ENCODE data around the gene STKLD1.
"Not testable (repeated sequence)": the region's sequence is repeated elsewhere in the genome, so short reads cannot be mapped to it uniquely, and the experiment has no call there.

STKLD1 gene

GRCh38 chr9:133366435-133366834 is 9.7 kb upstream of the STKLD1 start:
- ATAC-seq, result no peak

DNA sequence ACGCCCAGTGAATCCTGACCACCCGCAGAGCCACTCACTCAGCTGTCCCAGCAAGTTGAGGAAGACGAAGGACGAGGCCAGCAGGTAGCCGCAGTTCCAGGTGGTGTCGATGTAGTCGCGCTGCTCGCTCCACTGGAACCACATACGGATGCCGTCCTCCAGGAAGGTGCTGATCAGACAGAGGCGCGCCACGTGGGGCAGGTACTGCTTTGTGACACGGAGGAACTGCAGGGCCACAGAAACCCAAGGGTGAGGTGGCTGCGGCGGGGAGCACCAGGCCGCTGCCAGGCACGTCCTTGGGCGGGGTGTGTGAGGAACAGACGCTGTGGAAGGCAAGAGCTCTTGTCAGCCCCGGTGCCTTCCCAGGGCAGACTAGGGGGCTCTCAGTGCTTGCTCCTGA is 8.9 kb upstream of the STKLD1 start:
- ATAC-seq, result no peak

- no peak for ATAC-seq
Measured at GRCh38 chr9:133367778-133368177, 8.4 kb upstream of the STKLD1 start.

DNA sequence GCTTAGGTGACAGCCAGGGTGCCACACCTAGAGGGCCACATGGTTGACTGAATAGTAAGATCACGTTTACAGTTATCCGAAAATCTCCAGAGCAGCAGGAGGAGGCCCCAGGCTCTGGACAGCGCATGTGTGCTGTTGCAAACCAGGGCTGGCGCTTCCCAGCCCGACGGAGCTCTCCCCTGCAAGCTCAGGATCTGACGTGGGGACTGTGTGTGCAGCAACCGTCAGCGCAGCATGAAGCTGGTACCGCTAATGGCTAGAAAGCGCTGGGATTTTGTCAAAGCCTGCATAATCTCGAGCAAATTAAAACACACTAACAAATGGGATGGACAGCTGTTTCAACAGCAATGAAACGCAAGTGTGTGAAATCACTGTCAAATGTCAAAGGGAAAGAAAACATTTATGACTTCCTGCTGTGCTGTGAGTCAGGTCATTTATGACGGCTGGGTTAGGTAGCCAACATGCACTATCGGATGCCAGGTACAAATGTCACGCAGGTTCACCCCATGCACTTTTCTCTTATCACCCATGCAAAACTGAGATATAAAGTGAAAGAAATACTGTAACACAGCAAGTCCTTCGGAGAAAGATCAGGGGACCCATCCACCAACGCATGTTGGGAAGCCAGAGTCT is 7.8 kb upstream of the STKLD1 start:
- no peak for ATAC-seq

DNA sequence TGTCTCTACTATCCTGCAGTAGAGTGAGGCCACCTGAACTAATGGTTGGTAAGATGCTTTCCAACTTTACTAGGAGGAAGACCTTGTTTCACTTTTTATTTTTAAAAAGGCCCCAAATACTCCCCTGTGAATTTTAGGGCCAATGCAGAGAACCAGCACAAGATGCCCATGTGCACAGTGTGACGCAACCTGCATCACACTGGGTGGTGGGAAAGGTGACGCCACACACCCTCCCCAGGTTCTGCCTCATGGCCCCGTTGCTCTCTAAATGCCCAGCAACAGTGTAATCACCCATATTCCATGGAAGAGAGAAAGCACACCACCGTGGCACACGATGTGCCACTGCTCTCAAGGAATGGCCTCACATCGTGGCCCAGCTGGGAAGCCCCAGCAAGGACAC is 6.7 kb upstream of the STKLD1 start:
- no peak for ATAC-seq

DNA sequence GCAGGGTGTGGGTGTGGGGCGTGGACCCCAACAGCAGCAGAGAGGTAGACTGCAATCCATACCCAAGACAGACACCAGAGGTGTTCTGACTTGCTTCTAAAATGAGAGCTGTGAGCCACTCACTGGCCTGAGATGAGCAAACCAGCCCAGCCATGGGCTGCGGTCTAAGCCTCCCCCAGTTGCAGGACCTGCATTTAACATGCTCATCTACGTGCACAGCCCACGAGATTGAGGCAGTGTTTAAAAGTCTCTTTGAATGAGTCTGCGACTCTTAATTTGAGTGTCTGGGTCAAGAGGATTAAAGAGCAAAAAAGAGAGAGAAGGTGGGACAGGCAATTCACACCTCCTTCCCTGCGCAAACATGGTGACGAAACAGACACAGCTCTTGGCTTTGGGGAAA is 6.2 kb upstream of the STKLD1 start:
- ATAC-seq, result peak; percentile 21 to 46

GRCh38 chr9:133370685-133371084 is 5.5 kb upstream of the STKLD1 start:
- peak; percentile 24 to 33 for ATAC-seq

GRCh38 chr9:133371261-133371711 is 4.9 kb upstream of the STKLD1 start:
- ATAC-seq, result peak; percentile 77 to 78

DNA sequence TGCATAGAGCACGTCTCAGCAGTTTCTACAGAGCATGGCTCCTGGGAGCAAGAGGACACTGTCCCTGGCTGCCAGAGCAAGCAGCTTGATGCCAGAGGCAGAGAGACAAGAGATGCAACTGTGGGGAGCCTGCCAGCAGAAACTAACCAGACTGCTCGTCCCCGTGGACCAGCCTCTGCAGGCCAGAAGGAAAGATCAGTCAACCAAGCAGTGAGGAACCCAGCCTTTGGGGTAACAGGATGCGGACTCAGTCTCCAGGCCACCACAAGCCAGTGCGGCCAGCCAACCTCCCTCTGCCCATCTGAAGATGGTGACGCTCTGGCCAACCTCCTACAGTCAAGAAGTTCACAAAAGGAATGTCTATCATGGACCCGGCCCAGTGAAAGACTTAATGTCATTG is 4.0 kb upstream of the STKLD1 start:
- no peak for ATAC-seq

GRCh38 chr9:133374612-133375115 is 1.5 kb upstream of the STKLD1 start:
- ATAC-seq, result peak; percentile 9 to 14

- ATAC-seq, result no peak
Measured at GRCh38 chr9:133375116-133375723, 946 bp upstream of the STKLD1 start.

DNA sequence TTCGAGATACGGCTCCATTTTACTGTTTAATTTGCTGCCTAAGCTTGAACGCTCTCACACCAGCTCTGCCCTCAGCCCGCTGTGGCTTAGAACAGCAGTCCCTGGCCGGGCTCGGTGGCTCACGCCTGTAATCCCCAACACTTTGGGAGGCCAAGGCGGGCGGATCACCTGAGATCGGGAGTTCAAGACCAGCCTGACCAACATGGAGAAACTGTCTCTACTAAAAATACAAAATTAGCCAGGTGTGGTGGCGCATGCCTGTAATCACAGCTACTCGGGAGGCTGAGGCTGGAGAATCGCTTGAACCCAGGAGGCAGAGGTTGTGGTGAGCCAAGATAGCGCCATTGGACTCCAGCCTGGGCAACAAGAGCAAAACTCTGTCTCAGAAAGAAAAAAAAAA is 1.1 kb downstream of the STKLD1 start:
- ATAC-seq, result not testable (repeated sequence)

DNA sequence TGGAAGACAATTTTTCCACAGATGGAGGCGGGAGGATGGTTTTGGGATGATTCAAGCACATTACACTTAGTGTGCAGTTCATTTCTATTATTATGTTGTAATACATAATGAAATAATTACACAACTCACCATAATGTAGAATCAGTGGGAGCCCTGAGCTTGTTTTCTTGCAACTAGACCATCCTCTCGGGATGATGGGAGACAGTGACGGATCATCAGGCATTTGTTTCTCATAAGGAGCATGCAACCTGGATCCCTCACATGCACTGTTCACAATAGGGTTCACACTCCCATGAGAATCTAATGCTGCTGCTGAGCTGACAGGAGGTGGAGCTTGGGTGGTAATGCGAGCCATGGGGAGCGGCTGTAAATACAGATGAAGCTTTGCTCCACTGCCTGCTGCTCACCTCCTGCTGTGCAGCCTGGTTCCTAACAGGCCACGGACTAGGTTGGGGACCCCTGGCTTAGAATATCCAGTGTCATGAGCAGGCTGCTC is 1.6 kb downstream of the STKLD1 start:
- ATAC-seq, result no peak

DNA sequence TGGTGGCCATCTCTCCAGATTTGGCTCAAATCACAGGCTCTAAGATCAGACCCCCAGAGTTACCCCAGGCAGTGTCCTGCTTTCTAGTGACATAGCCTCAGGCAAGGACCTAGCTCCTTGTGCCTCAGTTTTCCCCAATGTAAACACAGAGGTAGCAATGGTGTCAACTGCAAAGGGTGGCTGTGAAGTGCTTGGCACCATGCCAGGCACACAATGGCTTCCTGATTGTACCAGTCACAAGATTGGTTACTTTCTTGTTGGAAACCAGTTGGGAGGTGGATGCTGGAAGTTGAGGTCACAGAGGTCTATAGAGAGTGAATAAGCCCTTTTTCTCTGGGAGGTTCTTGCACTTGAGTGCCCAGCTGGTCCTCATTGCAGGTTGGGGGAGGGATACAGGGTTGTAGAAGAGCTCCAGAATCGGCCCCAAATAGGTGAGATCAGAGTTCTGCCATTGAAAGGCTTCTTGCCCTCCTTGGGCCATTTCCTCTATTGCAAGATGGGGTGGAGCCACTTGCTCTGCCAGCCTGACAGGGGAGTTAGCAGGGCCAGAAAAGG is 2.3 kb downstream of the STKLD1 start:
- ATAC-seq, result no peak

DNA sequence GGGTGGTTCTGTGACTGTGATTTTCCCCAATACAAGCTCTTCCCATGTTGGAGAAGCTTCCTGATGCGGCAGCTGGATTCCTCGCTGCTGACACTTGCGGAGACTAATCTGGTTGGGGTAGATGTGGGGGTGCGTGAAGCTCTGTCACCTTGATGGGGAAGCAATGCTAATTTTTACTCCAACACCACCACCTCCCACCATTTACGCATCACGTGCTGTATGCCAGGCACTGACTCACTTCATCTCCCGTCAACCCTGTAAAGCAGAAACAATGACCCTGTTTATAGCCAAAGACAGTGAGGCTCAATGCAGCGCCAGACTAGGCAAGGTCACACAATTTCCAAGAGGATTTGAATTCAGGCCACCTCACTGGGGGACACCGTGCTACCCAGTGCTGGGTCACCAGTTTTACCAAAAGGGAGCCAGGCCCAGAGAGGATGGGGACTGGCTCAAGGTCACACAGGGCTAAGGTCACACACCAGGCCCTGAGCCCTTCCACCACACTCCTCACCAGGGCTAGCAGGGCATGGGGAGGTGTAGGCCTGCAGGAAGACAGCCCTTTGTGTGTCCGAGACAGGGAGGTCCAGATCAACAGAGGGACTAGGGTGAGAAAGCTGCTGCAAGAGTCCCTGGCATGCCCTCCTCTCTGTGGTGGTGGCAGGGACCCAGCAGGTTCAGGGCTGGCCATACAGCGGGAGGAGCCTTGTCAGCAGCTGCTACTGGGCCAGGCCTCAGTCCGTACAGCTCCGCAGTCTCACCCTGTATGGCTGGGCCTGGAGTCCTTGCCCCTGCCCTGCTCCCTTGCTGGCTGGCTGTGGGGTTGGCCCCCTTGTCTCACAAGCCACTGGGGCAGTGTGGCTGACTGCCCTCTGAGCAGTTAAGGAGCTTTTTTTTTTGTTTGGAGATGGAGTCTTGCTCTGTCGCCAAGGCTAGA is 3.3 kb downstream of the STKLD1 start:
- no peak for ATAC-seq

DNA sequence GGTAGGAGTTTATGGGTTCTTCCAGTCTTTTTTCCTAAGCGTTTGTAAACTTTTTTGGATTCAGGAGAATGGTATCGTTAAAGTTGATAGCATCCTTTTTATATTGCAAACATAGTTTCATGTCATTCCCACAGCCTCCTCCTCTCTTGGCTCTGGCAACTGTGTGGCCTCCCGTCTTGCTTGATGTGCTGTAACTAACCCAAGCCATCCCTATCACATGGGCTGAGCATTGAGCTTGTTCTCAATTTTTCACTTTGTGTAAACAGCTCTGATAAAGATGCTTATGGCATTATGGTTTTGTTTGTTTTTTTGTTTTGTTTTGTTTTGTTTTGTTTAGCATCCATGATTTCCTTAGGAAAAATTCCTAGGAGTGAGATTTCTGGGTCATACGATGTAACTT is 4.6 kb downstream of the STKLD1 start:
- no peak for ATAC-seq

DNA sequence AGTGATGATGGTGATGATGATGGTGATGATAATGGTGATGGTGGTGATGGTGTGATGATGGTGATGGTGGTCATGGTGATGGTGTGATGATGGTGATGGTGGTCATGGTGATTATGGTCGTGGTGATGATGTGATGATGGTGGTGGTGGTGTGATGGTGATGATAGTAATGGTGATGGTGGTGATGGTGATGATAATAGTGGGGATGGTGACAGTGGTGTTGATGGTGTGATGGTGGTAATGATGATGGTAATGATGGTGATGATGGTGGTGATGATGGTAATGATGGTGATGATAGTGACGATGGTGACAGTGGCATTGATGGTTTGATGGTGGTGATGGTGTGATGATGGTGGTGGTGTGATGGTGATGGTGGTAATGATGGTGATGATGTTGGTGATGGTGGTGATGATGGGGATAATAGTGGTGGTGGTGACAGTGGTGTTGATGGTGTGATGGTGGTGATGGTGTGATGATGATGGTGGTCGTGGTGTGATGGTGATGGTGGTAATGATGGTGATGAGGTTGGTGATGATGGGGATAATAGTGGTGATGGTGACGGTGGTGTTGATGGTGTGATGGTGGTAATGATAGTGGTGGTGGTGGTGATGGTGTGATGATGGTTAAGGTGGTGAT is 6.5 kb downstream of the STKLD1 start:
- ATAC-seq, result no peak

DNA sequence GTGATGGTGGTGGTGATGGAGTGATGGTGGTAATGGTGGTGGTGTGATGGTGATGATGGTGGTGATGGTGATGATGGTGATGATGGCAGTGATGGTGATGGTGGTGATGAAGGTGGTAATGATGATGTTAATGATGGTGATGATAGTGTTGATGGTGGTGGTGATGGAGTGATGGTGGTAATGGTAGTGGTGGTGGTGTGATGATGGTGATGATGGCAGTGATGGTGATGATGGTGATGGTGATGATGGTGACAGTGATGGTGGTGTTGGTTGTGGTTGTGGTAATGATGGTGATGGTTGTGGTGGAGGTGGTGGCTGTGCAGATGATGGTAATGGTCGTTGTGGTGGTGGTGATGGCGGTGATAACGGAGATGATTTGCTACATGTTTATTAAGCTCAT is 7.3 kb downstream of the STKLD1 start:
- ATAC-seq, result no peak

GRCh38 chr9:133384736-133385321 is 8.7 kb downstream of the STKLD1 start:
- ATAC-seq, result no peak

GRCh38 chr9:133385452-133385851 is 9.3 kb downstream of the STKLD1 start:
- no peak for ATAC-seq

DNA sequence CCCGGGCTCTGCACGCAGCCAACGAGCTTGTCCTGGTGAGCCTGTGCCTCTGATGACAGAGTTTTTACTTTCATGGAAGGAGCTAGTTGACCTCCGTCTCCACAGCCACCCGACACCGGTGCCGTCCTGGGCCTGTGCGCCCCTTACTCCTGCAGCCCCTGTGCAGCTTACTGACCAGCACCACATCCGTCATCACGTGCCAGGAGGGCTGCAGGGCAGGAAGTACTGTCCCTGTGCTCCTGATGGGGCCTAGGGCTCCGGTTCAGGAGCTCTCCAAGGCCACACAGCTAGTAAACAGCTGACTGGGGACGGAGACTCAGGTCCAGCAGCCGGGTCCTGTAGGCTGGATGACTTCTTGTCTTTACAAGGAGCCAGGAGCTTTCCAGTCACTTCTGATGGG is 10.2 kb downstream of the STKLD1 start:
- ATAC-seq, result no peak

GRCh38 chr9:133387680-133388079 is 11.5 kb downstream of the STKLD1 start:
- no peak for ATAC-seq
